Prostate gland (tissue), 2 donors: ENCODE data around the gene SLC26A9.

ENCODE experiments used
- CTCF ChIP-seq, 4 experiments: fragments of 200-600 bp in 2 of 4; fragments of 450-650 bp in 2 of 4; sonication (generic) in 2 of 4; IDR thresholded peaks; 1 replicate in 3 of 4; 2 replicates in 1 of 4; pipeline ENCODE4 v1.5.1; 2016 to 2019; ENCODE audit warnings: antibody characterized with exemption in 4 of 4, mild to moderate bottlenecking in 2 of 4, moderate library complexity in 2 of 4
- POLR2A ChIP-seq: fragments of 450-650 bp; IDR thresholded peaks from one replicate; pipeline ENCODE4 v1.6.1; 2016; ENCODE audit warnings: antibody characterized with exemption, mild to moderate bottlenecking

GRCh38 chr1:205961405-205961804 lies 18.1 kb upstream of the SLC26A9 start:
- TF ChIP-seq CTCF (IDR thresholded peaks at IDR 0.05) (no peak), POLR2A (no peak)
